Measurements from ENCODE around the gene CRISPLD2.

- TF ChIP-seq CTCF (IDR thresholded peaks at IDR 0.05) = no peak
- no peak for TF ChIP-seq POLR2A (IDR thresholded peaks at IDR 0.05)
Measured at GRCh38 chr16:84957792-84958191, 138.0 kb downstream of the CRISPLD2 start.

All from suprapubic skin (tissue), 3 donors.